GM21515 (cell line): ENCODE results near the gene FRMD6.
A peak's percentile ranks its signal among the peaks of the same experiment; 100 is the strongest.

ENCODE experiments used
- ATAC-seq: cut with Tn5 transposase; IDR thresholded peaks from one replicate; pipeline ENCODE4 v1.9.1; 2021; ENCODE audit not compliant: unreplicated experiment

FRMD6 gene

DNA sequence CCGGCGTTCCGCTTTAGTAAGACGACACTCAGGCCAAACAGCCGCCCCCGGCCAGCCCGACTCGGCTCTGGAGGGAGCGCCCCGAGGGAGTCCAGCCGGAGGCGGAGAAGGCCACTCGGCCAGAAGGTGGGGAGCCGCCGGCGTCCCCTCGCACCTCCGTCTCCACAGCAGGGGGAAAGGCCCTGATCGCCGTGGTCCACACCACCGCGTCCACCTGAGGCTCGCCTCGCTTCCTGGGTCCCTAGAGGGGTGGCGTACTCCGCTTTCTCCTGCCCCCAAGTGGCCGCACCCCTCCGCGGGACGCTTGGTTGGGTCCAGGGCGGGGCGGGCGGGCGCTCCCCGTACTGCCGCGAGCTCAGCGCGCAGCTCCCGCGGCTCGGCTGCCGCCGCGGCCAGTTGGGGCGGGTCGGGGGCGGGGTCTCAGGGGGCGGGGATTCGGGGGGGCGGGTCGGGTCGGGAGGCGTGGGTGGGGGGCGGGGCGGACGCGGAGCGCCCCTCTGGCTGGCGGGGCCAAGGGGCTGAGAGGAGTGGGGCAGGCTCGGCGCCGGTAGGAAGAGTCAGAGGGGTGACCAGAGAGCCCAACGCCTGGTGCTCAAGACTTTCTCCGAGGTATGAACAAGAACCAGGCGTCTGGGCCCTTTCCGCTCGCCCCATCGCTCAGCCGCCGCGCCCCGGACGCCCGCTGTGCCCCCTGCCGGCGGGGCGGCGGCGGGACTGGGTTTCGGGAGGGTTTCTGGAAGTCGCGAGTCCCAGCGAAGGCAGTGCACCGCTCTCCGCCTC lies at the start of gene FRMD6:
TSS of gene FRMD6 (plus strand) at position 523 of the 780 bp plus-strand sequence. CDS start 37,927 bp downstream, outside the sequence.
- peak; percentile 72 for ATAC-seq

GRCh38 chr14:51602310-51602709 lies 49.4 kb upstream of the FRMD6 start:
- ATAC-seq, result no peak

DNA sequence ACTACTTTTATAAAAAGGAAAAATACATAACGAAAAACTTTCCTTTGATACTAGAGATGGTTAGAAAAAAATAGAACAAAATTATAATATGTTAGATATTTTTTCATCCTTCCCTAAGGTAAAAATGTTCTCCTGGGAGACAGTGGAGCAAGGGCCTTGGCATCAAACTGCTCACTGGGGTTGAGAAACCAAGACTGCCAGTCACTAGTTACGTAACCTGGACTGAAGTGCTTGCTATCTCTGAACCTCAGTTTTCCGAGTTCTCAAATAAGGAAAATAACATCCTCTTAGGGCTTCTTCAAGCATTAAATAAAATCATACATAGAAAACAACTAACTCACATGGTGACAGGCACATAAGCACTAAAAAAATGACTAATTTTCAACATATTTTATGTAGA lies 48.2 kb upstream of the FRMD6 start:
- ATAC-seq, result no peak

DNA sequence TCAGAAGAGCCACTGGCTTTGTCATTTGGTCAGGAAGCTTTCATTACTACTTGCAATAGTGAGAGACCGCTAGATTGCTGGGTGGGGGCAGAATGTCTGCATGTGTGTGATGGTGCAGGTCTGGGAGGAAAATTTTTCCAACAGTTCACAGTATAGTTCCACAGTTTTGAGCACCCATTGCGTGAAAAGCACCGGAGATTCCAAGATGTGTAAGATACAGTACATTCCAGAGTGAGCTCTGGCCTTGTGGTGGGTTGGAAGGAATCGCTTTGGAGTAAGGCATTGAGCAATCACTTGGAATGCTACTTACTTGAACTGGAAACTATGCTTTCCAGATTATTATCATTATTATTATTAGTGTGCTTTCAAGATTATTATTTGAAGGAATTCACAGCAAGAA lies 47.6 kb upstream of the FRMD6 start:
- ATAC-seq, result no peak

DNA sequence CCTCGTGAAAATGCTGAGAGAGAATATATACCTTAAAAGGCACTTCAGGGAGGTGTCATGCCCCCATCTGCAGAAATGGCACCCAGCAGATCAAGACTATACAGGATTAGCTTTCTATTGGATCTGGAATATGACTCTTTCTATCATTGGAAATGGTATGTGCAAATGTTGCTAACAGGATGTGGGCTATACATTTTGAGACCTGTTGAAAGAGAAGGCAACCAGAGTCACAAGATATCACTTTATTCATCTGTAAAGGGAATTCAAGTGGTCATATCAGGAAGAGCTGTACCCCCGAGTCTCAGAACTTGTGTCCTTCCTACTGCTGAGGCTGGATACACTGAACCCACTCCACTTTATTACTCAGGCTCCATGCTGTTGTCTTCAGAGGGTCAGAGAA lies 46.1 kb upstream of the FRMD6 start:
- no peak for ATAC-seq

DNA sequence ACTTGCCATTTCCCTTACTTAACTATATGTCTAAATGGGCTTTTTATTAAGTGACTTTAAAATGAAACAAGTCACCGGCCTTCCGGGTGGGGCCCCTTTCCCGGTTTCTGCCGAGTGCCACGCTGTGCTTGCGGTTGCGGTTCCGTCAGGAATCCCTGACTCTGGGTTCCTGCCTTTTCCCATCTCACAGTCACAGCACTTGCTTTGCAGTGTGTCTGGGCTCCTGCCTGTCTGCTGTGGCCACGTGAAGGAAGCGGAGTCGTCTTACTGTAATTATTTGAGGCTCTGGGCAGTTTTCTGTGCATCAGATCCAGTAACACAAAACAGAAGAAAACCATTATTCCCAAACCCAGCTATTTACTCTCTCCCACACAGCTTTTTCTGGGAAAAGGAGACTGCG lies 44.0 kb upstream of the FRMD6 start:
- ATAC-seq, result no peak

DNA sequence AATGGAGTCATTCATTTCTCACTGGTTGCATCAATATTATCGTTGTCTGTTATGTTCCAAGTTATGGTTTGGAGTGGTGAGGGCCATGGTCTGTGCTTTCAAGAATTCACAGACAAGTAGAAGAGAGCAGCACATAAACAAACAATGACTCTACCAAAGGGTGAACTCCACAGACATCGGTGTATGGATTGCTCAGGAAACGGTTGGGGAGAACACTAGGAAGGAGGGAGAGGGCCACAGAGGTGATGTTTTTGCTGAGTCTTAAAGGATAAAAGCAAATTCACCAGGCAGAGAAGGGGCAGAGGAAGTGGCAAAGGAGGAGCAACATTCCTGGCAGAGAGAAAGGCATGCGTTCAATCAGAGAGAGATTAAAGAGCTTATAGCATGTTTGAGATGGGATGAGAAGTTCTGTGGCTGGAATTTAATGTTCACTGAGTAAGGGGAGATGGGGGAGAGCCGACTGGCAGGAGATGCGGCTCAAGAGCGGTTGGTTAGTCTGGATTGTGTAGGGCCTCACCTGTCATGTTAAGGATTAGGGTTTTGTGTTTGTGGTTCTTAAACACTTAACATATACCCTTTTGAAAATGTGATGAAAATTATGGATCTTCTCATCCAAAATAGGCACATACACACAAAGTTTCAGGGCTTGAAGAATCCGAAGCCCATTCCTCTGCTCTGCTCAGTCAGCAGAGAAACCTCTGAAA lies 42.3 kb upstream of the FRMD6 start:
- ATAC-seq, result no peak

DNA sequence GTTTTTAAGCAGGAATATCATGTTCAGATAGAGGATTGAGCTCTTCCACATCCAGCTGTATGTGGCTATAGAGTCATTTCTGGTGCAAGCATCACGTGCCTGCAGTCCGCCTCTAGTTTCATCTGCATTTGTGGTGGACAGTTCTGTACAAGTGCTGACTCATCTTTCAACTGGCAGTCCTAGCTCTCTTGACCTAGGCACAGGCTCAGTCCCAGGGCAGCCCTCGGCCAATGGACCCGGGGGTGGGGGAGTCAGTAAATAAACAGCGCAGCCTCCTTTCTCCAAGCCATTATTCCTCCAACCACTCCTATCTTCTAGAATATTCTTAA lies 41.8 kb upstream of the FRMD6 start:
- ATAC-seq, result no peak

- no peak for ATAC-seq
Observed at GRCh38 chr14:51610771-51611170, 40.9 kb upstream of the FRMD6 start.

GRCh38 chr14:51612449-51612848 lies 39.3 kb upstream of the FRMD6 start:
- ATAC-seq, result no peak

DNA sequence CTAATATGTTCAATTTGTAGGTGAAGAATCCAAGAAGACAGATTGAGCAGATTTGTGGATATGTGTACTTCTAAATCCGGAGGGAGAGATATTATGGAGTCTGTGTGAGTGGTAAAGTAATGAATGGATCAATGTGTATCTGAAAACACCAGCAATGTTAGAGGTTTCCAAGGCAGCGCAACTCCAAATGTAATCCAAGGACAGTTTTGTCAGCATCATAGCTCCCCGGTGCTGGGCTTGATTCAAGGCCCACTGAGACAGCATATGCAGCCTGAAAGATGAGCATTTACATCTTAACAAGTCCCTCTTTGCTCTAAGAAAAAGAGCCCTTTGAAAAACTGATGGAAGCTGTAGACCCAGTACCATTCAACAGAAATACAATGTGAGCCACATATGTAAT lies 38.3 kb upstream of the FRMD6 start:
- no peak for ATAC-seq

DNA sequence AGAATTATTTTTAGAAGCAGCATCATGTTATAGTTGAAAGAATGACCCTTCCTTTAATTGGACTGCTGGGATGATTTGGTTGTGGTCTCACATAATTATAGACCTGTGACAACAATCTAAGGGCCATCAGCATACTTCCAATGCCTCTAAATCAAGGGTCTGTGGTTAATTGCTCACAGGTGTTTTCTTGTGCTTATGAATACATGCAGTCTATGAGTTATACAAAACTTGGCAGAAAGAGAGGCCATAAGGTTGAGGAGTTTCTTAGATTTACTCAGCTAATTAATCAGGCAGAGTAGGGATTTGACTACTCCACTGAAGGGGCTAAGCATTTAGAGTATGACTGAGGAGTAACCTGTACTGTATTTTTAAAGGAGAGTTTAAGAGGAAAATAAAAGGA lies 37.0 kb upstream of the FRMD6 start:
- no peak for ATAC-seq

GRCh38 chr14:51616256-51616655 lies 35.5 kb upstream of the FRMD6 start:
- ATAC-seq, result no peak

DNA sequence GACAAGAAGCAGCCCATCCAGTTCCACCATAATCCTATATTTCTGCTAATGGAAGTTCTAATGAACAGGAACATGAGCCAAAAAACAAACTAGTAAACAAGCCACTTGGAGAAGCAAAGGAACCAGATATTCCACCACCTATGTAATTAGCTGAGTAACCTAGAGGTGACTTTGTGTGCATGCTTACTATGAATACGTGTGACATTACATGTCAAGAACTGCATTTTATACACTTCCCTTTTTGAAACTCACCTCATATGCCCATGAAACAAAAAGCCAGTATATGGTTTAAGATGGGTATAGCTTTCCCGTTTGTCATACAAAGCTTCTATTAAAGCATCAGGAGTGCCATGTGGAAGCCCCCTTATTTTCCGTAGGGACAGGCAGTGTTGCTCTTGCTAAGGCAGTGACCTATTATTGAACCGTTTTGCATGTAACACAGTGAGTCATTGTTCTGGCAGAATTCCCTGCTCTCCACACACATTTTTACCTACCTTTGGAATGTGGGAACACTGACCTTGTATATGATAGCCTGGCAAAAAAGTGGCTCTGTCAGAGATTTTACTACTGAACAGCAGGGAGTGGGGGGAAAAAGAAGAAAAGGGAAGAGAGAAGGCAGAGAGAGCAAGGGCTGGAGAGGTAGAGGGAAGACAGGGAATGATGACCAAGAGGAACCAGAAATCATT lies 34.8 kb upstream of the FRMD6 start:
- no peak for ATAC-seq

DNA sequence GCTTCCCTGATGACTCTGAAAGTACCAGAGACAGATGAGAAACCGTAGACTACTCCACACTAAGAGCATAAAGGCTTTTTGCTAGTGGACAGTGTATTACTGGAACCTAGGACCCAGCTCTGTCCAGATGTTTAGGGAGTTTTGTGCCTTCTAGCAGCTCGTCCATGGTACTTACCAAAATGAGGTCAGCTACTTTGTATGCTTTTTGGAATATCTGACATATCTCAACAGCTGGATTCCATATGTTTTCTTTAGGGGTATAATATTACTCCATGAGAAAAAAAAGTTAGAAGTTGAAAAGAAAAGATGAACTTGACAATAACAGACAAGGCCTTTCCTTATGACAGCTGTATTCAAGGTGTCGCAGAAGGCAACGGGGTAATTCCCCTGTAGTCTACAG lies 32.1 kb upstream of the FRMD6 start:
- no peak for ATAC-seq

DNA sequence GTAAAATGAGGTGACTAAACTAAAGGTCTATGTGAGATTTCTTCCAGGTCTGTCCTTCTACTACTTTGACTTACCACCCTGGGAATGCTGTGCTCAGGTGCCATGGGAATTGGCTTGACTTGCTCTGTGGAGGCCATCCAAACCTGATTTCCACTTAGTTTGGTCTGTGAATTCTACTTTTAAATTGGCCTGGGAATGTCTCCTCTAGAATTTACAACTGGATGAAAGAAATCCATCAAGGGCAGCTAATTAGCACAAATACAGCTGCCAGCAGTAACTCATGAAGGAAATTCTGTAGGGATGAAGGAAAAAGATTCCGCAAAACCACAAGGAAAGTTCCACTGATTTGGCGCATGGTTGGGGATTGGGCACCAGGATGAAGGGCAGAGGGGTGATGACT lies 31.7 kb upstream of the FRMD6 start:
- ATAC-seq, result no peak

GRCh38 chr14:51621654-51622053 lies 30.1 kb upstream of the FRMD6 start:
- ATAC-seq, result peak; percentile 54

DNA sequence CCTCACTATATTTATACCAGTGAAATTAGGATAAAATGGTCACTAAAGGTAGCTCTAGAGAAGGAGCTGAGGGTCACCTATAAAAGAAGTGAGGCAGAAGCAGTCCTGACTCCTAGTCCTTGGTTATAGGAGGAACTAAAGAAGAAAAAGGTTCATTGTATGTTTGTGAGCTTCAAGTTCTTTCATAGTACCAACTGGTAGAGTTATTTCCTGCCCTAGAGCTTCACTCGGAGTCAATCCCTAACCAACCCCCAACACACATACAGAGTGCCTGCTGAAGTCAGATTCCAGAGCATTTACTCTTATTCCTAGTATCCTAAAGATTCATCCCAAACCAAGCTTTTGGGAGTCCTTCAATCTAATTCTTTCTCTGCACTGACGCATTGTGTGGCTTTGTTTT lies 29.3 kb upstream of the FRMD6 start:
- ATAC-seq, result no peak

- ATAC-seq, result no peak
Observed at GRCh38 chr14:51624955-51625569, 26.6 kb upstream of the FRMD6 start.

DNA sequence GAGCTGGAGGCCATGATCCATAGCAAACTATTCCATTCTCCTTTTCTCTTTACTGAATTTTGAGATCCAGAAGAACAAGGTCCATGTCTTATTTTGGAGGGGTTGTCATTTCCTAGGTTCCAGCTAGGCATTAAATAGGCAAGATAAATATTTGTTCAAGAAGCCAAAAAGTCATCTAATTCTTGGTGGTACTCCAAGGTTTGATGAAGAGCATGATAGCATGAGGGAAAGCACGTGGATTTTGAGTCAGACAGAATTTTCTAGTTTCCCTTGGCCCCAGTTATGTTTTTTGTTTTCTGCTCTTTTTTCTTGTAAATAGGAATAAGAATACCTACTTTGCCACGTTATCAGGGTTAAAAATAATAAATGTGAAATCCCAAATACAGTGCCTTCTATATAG lies 25.5 kb upstream of the FRMD6 start:
- ATAC-seq, result no peak

DNA sequence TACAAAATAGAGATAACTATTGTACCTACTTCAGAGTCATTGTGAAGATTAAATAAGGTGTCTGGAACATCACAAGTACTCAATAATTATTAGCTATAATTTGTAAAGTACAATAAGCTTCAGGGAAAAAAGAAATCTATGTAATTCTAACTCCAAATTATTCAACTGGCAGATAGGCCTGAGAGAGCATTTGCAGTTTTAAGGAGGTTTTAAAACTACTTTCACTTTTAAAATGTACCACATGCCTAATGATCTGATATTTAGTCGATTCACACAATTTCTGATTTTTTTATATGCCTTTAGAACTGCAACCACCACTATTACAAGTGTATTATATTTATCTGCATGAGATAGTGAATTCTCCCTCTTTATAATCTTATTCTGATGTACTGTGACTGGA lies 24.9 kb upstream of the FRMD6 start:
- no peak for ATAC-seq

DNA sequence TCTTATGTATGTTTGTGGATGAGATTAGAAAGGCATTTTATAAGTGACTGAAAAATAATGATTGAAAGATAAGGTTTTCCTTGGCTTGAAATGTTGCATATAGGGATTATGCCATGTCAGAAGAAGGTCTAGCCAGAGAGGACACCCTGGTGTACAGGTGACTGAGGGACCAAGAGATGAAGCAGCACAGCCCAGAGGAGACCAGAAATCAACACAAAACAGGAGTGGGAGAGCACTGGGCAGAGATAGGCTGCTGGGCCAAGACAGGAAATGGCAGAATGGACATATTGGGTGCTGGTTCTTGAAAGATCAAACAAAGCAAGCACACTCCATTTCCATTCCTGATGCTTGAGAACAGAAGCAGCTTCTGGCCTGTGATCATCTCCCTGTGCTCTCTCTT lies 24.4 kb upstream of the FRMD6 start:
- ATAC-seq, result no peak
